Endodermal cell (in vitro differentiated cells): Measurements from ENCODE around the gene SPOPL. TPM values are rescaled to one million over a fixed set of nuclear protein-coding genes. Genes with fewer than 3 reads are reported as not detected.
"Not testable (repeated sequence)": the region's sequence is repeated elsewhere in the genome, so short reads cannot be mapped to it uniquely, and the experiment has no call there.

ENCODE experiments used
- DNase-seq: peaks from one replicate; pipeline ENCODE4 v3.0.0-alpha.2; 2017
- H3K27ac ChIP-seq: 2 replicates; pipeline ENCODE4 v1.5.1; 2013; ENCODE audit warnings: mild to moderate bottlenecking, low read depth, low read length, moderate library complexity
- H3K27me3 ChIP-seq: 2 replicates; pipeline ENCODE4 v1.6.1; 2013; ENCODE audit warnings: mild to moderate bottlenecking, low read length, moderate library complexity; ENCODE audit not compliant: insufficient read depth, control insufficient read depth, poor library complexity, severe bottlenecking
- H3K36me3 ChIP-seq: 2 replicates; pipeline ENCODE4 v1.7.0; 2013; ENCODE audit warnings: mild to moderate bottlenecking, low read length, moderate library complexity; ENCODE audit not compliant: control insufficient read depth, insufficient read depth
- H3K4me1 ChIP-seq: one replicate; pipeline ENCODE4 v1.7.0; 2013; ENCODE audit warnings: low read length; ENCODE audit not compliant: control insufficient read depth, insufficient read depth
- H3K4me3 ChIP-seq: 2 replicates; pipeline ENCODE4 v1.5.1; 2013; ENCODE audit warnings: mild to moderate bottlenecking, low read length, moderate library complexity
- H3K9ac ChIP-seq: 2 replicates; pipeline ENCODE4 v1.6.1; 2013; ENCODE audit warnings: mild to moderate bottlenecking, low read length, moderate library complexity; ENCODE audit not compliant: poor library complexity, severe bottlenecking; ENCODE audit errors: extremely low read depth
- H3K9me3 ChIP-seq: 2 replicates; pipeline ENCODE4 v1.6.1; 2013; ENCODE audit warnings: mild to moderate bottlenecking, low read length, moderate library complexity; ENCODE audit not compliant: control insufficient read depth
- H3K27ac Mint-ChIP-seq: 2 replicates; pipeline ENCODE4 v1.8.0; 2020; ENCODE audit warnings: mixed read lengths
- H3K27me3 Mint-ChIP-seq: 2 replicates; pipeline ENCODE4 v1.8.0; 2021; ENCODE audit warnings: mild to moderate bottlenecking, mixed read lengths; ENCODE audit not compliant: insufficient read depth
- H3K36me3 Mint-ChIP-seq: 2 replicates; pipeline ENCODE4 v1.8.0; 2020; ENCODE audit warnings: low read depth, mixed read lengths
- H3K4me1 Mint-ChIP-seq: 2 replicates; pipeline ENCODE4 v1.8.0; 2020; ENCODE audit warnings: mixed read lengths
- H3K4me3 Mint-ChIP-seq: 2 replicates; pipeline ENCODE4 v1.8.0; 2020; ENCODE audit warnings: mild to moderate bottlenecking, moderate library complexity, mixed read lengths
- H3K9me3 Mint-ChIP-seq: 2 replicates; pipeline ENCODE4 v1.8.0; 2020; ENCODE audit warnings: mild to moderate bottlenecking, mixed read lengths
- CTCF ChIP-seq: fragments of 200-600 bp; sonication (generic); conservative IDR thresholded peaks from 2 replicates; pipeline ENCODE4 v1.5.0; 2021; ENCODE audit warnings: antibody characterized with exemption, mild to moderate bottlenecking
- WGBS, 2 experiments: methylation state at CpG; one replicate each; pipeline versions ENCODE4 v1.1.5 to v1.1.7; 2013; ENCODE audit warnings: missing lambda C conversion rate in 2 of 2, mixed read lengths in 1 of 2; ENCODE audit not compliant: insufficient coverage in 1 of 2, insufficient read length in 1 of 2; 5-methylcytosine and 5-hydroxymethylcytosine counted together
- total RNA-seq, 2 donors: library from RNA; stranded (reverse); fragmentation: NEBNext Ultra II Directional in 1 of 2; extraction: Animal tissue kit (Norgen Biotek cat#: 25700) in 1 of 2; gene quantifications; 2 replicates in 1 of 2; 3 replicates in 1 of 2; pipeline ENCODE4 v1.2.1, GENCODE V29; 2021

The SPOPL gene
- total RNA-seq, 2 donors from 2014 or later = 17.4 to 26.9 TPM

GRCh38 chr2:138518860-138519259 is 17.3 kb downstream of the SPOPL start:
- no peak for TF ChIP-seq CTCF

GRCh38 chr2:138521821-138522220 is 20.3 kb downstream of the SPOPL start:
- peaks cover 8% of the 10 kb centered on the region for H3K36me3 ChIP-seq
- H3K27ac Mint-ChIP-seq = no peak overlapping the region
- no peak for DNase-seq

More at GRCh38 chr2:138518860-138519259, 17.3 kb downstream of the SPOPL start:
- Histone ChIP-seq H3K9ac (no peak overlapping the region), H3K9me3 (peaks cover 12% of the 10 kb centered on the region), H3K4me3 (no peak overlapping the region), H3K4me1 (peaks cover 19% of the 10 kb centered on the region), H3K36me3 (no peaks in the 10 kb centered on the region), H3K27ac (no peak overlapping the region), H3K27me3 (no peaks in the 10 kb centered on the region)
- Mint-ChIP-seq H3K4me1 (peaks cover 50% of the 10 kb centered on the region), H3K27ac (no peak overlapping the region), H3K4me3 (no peak overlapping the region), H3K36me3 (peaks cover 15% of the 10 kb centered on the region), H3K9me3 (peaks cover 10% of the 10 kb centered on the region), H3K27me3 (no peaks in the 10 kb centered on the region)
- 93% methylated on average over 1 of the region's 1 CpG; no CpG with 5 or more reads in 1 of the 2 experiments for WGBS, 2 experiments
- no peak for DNase-seq

GRCh38 chr2:138522556-138522955 is 21.0 kb downstream of the SPOPL start:
- WGBS, 2 experiments = 97% methylated on average over 3 of the region's 3 CpGs; no CpG with 5 or more reads in 1 of the 2 experiments
- H3K4me3 ChIP-seq = no peak overlapping the region
- H3K27me3 Mint-ChIP-seq = no peaks in the 10 kb centered on the region

More at GRCh38 chr2:138521821-138522220, 20.3 kb downstream of the SPOPL start:
- Mint-ChIP-seq H3K9me3 (peaks cover 24% of the 10 kb centered on the region), H3K27me3 (no peaks in the 10 kb centered on the region), H3K36me3 (peaks cover 31% of the 10 kb centered on the region), H3K4me3 (no peak overlapping the region), H3K4me1 (peaks cover 22% of the 10 kb centered on the region)
- Histone ChIP-seq H3K9me3 (peaks cover 23% of the 10 kb centered on the region), H3K9ac (no peak overlapping the region), H3K27me3 (no peaks in the 10 kb centered on the region), H3K4me1 (peaks cover under 1% of the 10 kb centered on the region), H3K4me3 (no peak overlapping the region), H3K27ac (no peak overlapping the region)
- TF ChIP-seq CTCF = no peak
- WGBS, 2 experiments = 30 to 63% methylated on average over 5 of the region's 5 CpGs

GRCh38 chr2:138523018-138523672 is 21.6 kb downstream of the SPOPL start:
- not testable (repeated sequence) for DNase-seq, H3K9ac ChIP-seq, H3K27ac ChIP-seq, H3K36me3 ChIP-seq, H3K27me3 ChIP-seq, H3K4me3 Mint-ChIP-seq, H3K27me3 Mint-ChIP-seq, H3K4me1 ChIP-seq, H3K4me3 ChIP-seq, H3K27ac Mint-ChIP-seq
- peaks cover 23% of the 10 kb centered on the region for H3K9me3 ChIP-seq
- H3K36me3 Mint-ChIP-seq = peaks cover 29% of the 10 kb centered on the region
- peaks cover 24% of the 10 kb centered on the region for H3K9me3 Mint-ChIP-seq
- WGBS, 2 experiments = 95 to 97% methylated on average over 3 to 7 of the region's 7 CpGs
- peaks cover 18% of the 10 kb centered on the region for H3K4me1 Mint-ChIP-seq

More at GRCh38 chr2:138522556-138522955, 21.0 kb downstream of the SPOPL start:
- Mint-ChIP-seq H3K36me3 (peaks cover 29% of the 10 kb centered on the region), H3K4me3 (no peak overlapping the region), H3K27ac (no peak overlapping the region), H3K4me1 (peaks cover 18% of the 10 kb centered on the region), H3K9me3 (peaks cover 24% of the 10 kb centered on the region)
- Histone ChIP-seq H3K27ac (no peak overlapping the region), H3K9ac (no peak overlapping the region), H3K36me3 (peaks cover 8% of the 10 kb centered on the region), H3K4me1 (no peaks in the 10 kb centered on the region), H3K27me3 (no peaks in the 10 kb centered on the region), H3K9me3 (peaks cover 23% of the 10 kb centered on the region)
- TF ChIP-seq CTCF = no peak
- no peak for DNase-seq

GRCh38 chr2:138523673-138524042 is 22.1 kb downstream of the SPOPL start:
- H3K27ac Mint-ChIP-seq, H3K27me3 ChIP-seq, H3K4me1 ChIP-seq, H3K4me3 ChIP-seq, H3K36me3 ChIP-seq, DNase-seq, H3K9ac ChIP-seq, H3K27ac ChIP-seq, H3K27me3 Mint-ChIP-seq, H3K4me3 Mint-ChIP-seq: not testable (repeated sequence)
- H3K9me3 ChIP-seq = peaks cover 23% of the 10 kb centered on the region
- Mint-ChIP-seq H3K4me1 (peaks cover 18% of the 10 kb centered on the region), H3K36me3 (peaks cover 29% of the 10 kb centered on the region), H3K9me3 (peaks cover 24% of the 10 kb centered on the region)
- 98% methylated on average over 3 of the region's 3 CpGs; no CpG with 5 or more reads in 1 of the 2 experiments for WGBS, 2 experiments
